ENCODE data around the gene TBR1.
A peak's percentile ranks its signal among the peaks of the same experiment; 100 is the strongest.

Gene TBR1

GRCh38 chr2:161415987-161416707 lies at the start of gene TBR1:
Gene TBR1 (plus strand): TSS chr2:161416297. CDS start chr2:161416411, 114 bp downstream.
- Histone ChIP-seq H3K27me3 (ENCODE audit: insufficient read depth, low read length) (no peaks in the 10 kb centered on the region), H3K79me2 (ENCODE audit: insufficient read depth, low read length) (no peaks in the 10 kb centered on the region), H3K36me3 (ENCODE audit: insufficient read depth, low read length) (peaks cover 8% of the 10 kb centered on the region), H3K4me3 (ENCODE audit: low read depth, low read length, poor library complexity, severe bottlenecking) (peak within 1 kb of the TSS; percentile 52), H3K9ac (ENCODE audit: low read length) (no peak within 1 kb of the TSS), H2AFZ (ENCODE audit: low read length) (no peak within 1 kb of the TSS), H3K9me2 (ENCODE audit: low read depth, low read length) (no peaks in the 10 kb centered on the region), H3F3A (ENCODE audit: insufficient read depth, low read length) (no peaks in the 10 kb centered on the region), H3K4me2 (ENCODE audit: low read length) (peak within 1 kb of the TSS; percentile 58), H3K27ac (ENCODE audit: low read depth, low read length, poor library complexity, severe bottlenecking) (no peak within 1 kb of the TSS), H3K4me1 (ENCODE audit: insufficient read depth, low read length, severe bottlenecking) (peaks cover 23% of the 10 kb centered on the region), H3K9me3 (ENCODE audit: low read length) (no peaks in the 10 kb centered on the region), H4K20me1 (ENCODE audit: insufficient read depth, low read length) (no peaks in the 10 kb centered on the region)
- TF ChIP-seq EZH2 (IDR thresholded peaks at IDR 0.05; ENCODE audit: borderline replicate concordance, low read length), result no peak
- TF ChIP-seq CTCF (IDR thresholded peaks at IDR 0.05; ENCODE audit: low read length), result no peak

GRCh38 chr2:161367675-161368074 lies 48.4 kb upstream of the TBR1 start:
- Histone ChIP-seq H3K27ac (ENCODE audit: low read depth, low read length, poor library complexity, severe bottlenecking) (no peak overlapping the region), H3K4me3 (ENCODE audit: low read depth, low read length, poor library complexity, severe bottlenecking) (no peak overlapping the region), H3F3A (ENCODE audit: insufficient read depth, low read length) (no peaks in the 10 kb centered on the region), H3K9me3 (ENCODE audit: low read length) (peaks cover 3% of the 10 kb centered on the region; the same call in 1 of the 2 replicates), H2AFZ (ENCODE audit: low read length) (no peak overlapping the region), H4K20me1 (ENCODE audit: insufficient read depth, low read length) (no peaks in the 10 kb centered on the region), H3K4me1 (ENCODE audit: insufficient read depth, low read length, severe bottlenecking) (no peaks in the 10 kb centered on the region), H3K79me2 (ENCODE audit: insufficient read depth, low read length) (peaks cover 34% of the 10 kb centered on the region), H3K9ac (ENCODE audit: low read length) (no peak overlapping the region), H3K27me3 (ENCODE audit: insufficient read depth, low read length) (no peaks in the 10 kb centered on the region), H3K36me3 (ENCODE audit: insufficient read depth, low read length) (peaks cover 78% of the 10 kb centered on the region), H3K4me2 (ENCODE audit: low read length) (no peak overlapping the region), H3K9me2 (ENCODE audit: low read depth, low read length) (no peaks in the 10 kb centered on the region)
- TF ChIP-seq EZH2 (IDR thresholded peaks at IDR 0.05; ENCODE audit: borderline replicate concordance, low read length) (no peak), CTCF (IDR thresholded peaks at IDR 0.05; ENCODE audit: low read length) (no peak)

- H3K27ac ChIP-seq (ENCODE audit: low read depth, low read length, poor library complexity, severe bottlenecking), result no peak overlapping the region
- H3K9me3 ChIP-seq (ENCODE audit: low read length), result no peaks in the 10 kb centered on the region
- peaks cover 24% of the 10 kb centered on the region; the same call in 1 of the 2 replicates for H3K79me2 ChIP-seq (ENCODE audit: insufficient read depth, low read length)
- TF ChIP-seq EZH2 (IDR thresholded peaks at IDR 0.05; ENCODE audit: borderline replicate concordance, low read length) (no peak), CTCF (IDR thresholded peaks at IDR 0.05; ENCODE audit: low read length) (no peak)
- peaks cover 72% of the 10 kb centered on the region for H3K36me3 ChIP-seq (ENCODE audit: insufficient read depth, low read length)
- no peak overlapping the region for H3K9ac ChIP-seq (ENCODE audit: low read length)
- H3K4me2 ChIP-seq (ENCODE audit: low read length), result no peak overlapping the region
- H2AFZ ChIP-seq (ENCODE audit: low read length), result no peak overlapping the region
- no peaks in the 10 kb centered on the region for H4K20me1 ChIP-seq (ENCODE audit: insufficient read depth, low read length)
- H3K4me1 ChIP-seq (ENCODE audit: insufficient read depth, low read length, severe bottlenecking), result no peaks in the 10 kb centered on the region
- no peak overlapping the region for H3K4me3 ChIP-seq (ENCODE audit: low read depth, low read length, poor library complexity, severe bottlenecking)
- no peaks in the 10 kb centered on the region for H3F3A ChIP-seq (ENCODE audit: insufficient read depth, low read length)
- no peaks in the 10 kb centered on the region for H3K27me3 ChIP-seq (ENCODE audit: insufficient read depth, low read length)
- no peaks in the 10 kb centered on the region for H3K9me2 ChIP-seq (ENCODE audit: low read depth, low read length)
These were observed 46.8 kb upstream of the TBR1 start for GRCh38 chr2:161369311-161369710.
